ENCODE results near the gene FLYWCH1.
"Not testable (repeated sequence)": the region's sequence is repeated elsewhere in the genome, so short reads cannot be mapped to it uniquely, and the experiment has no call there.

FLYWCH1 gene

DNA sequence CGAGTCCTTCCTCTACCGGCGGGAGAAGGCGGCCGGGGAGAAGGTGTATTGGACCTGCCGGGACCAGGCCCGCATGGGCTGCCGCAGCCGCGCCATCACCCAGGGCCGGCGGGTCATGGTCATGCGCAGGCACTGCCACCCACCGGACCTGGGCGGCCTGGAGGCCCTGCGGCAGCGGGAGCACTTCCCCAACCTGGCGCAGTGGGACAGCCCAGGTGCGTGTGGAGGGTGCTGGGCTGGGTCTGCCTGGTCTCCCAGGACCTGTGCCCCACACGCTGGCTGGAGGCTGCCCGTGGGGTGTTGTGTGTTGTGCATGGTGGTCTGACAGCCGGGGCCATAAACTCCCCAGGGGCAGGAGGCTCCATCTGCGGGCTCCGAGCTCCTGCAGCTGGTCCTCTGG is 25.4 kb downstream of the FLYWCH1 start:
- Mint-ChIP-seq H3K27ac (no peak overlapping the region), H3K4me3 (no peak overlapping the region), H3K9me3 (no peaks in the 10 kb centered on the region), H3K4me1 (no peaks in the 10 kb centered on the region), H3K36me3 (ENCODE audit: low read depth) (peaks cover 31% of the 10 kb centered on the region), H3K27me3 (ENCODE audit: low read depth) (no peaks in the 10 kb centered on the region)
- TF ChIP-seq, protein P1, sequence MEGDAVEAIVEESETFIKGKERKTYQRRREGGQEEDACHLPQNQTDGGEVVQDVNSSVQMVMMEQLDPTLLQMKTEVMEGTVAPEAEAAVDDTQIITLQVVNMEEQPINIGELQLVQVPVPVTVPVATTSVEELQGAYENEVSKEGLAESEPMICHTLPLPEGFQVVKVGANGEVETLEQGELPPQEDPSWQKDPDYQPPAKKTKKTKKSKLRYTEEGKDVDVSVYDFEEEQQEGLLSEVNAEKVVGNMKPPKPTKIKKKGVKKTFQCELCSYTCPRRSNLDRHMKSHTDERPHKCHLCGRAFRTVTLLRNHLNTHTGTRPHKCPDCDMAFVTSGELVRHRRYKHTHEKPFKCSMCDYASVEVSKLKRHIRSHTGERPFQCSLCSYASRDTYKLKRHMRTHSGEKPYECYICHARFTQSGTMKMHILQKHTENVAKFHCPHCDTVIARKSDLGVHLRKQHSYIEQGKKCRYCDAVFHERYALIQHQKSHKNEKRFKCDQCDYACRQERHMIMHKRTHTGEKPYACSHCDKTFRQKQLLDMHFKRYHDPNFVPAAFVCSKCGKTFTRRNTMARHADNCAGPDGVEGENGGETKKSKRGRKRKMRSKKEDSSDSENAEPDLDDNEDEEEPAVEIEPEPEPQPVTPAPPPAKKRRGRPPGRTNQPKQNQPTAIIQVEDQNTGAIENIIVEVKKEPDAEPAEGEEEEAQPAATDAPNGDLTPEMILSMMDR (IDR thresholded peaks at IDR 0.05; ENCODE audit: unreplicated experiment in 3 of 3) = no peak

DNA sequence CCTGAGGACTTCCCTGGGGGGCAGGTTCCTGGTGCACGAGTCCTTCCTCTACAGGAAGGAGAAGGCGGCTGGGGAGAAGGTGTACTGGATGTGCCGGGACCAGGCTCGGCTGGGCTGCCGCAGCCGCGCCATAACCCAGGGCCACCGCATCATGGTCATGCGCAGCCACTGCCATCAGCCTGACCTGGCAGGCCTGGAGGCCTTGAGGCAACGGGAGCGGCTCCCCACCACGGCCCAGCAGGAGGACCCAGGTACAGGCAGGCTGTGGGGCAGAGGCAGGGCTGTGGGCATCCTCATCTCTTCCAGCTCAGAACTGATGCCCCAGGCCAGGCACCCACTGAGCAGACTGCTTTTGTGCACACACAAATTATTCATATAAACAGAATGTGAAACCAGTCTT is 26.5 kb downstream of the FLYWCH1 start:
- H3K27me3 Mint-ChIP-seq (ENCODE audit: low read depth) = no peaks in the 10 kb centered on the region
- no peaks in the 10 kb centered on the region for H3K9me3 Mint-ChIP-seq
- H3K27ac Mint-ChIP-seq = no peak overlapping the region
- no peak overlapping the region for H3K4me3 Mint-ChIP-seq
- TF ChIP-seq, protein P1 (IDR thresholded peaks at IDR 0.05; ENCODE audit: unreplicated experiment in 3 of 3) = no peak
- H3K36me3 Mint-ChIP-seq (ENCODE audit: low read depth) = peaks cover 38% of the 10 kb centered on the region
- H3K4me1 Mint-ChIP-seq = no peaks in the 10 kb centered on the region

DNA sequence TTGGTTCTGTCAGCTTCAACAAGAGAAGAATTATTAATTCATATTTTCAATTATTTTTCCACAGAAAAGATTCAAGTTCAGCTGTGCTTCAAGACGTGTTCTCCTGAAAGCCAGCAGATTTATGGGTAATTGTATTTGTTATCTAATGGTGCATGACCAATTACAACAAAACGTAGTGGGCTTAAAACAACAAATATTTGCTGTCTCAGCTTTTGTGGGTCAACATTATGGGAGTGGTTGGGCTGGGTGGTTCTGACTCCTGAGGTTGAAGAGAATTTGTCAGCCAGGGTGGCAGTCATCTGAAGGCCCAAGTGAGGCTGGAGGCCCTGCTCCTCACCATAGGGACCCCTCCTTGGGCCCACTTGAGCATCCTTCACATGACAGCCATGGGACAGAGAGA is 28.2 kb downstream of the FLYWCH1 start:
- Mint-ChIP-seq H3K27me3 (ENCODE audit: low read depth) (no peaks in the 10 kb centered on the region), H3K4me3 (no peak overlapping the region), H3K27ac (no peak overlapping the region), H3K9me3 (no peaks in the 10 kb centered on the region), H3K4me1 (no peaks in the 10 kb centered on the region), H3K36me3 (ENCODE audit: low read depth) (peaks cover 40% of the 10 kb centered on the region)
- TF ChIP-seq, protein P1 (IDR thresholded peaks at IDR 0.05; ENCODE audit: unreplicated experiment in 3 of 3) = no peak

DNA sequence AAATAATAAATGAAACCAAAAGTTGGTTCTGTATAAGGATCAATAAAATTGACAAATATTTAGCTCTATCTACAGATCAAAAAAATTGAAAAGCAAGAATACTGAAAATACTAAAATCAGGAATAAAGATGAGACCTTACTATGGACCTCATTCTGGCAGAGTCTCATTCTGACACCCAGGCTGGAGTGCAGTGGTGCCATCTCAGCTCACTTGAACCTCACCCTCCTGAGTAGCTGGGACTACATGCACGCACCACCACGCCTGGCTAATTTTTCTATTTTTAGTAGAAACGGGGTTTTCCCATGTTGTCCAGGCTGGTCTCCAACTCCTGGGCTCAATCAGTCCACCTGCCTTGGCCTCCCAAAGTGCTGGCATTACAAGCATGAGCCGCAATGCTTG is 30.3 kb downstream of the FLYWCH1 start:
- H3K27ac Mint-ChIP-seq = no peak overlapping the region
- no peaks in the 10 kb centered on the region for H3K4me1 Mint-ChIP-seq
- TF ChIP-seq, protein P1 (IDR thresholded peaks at IDR 0.05; ENCODE audit: unreplicated experiment in 3 of 3) = no peak
- no peaks in the 10 kb centered on the region for H3K27me3 Mint-ChIP-seq (ENCODE audit: low read depth)
- H3K36me3 Mint-ChIP-seq (ENCODE audit: low read depth) = peaks cover 42% of the 10 kb centered on the region
- H3K9me3 Mint-ChIP-seq = no peaks in the 10 kb centered on the region
- no peak overlapping the region for H3K4me3 Mint-ChIP-seq

DNA sequence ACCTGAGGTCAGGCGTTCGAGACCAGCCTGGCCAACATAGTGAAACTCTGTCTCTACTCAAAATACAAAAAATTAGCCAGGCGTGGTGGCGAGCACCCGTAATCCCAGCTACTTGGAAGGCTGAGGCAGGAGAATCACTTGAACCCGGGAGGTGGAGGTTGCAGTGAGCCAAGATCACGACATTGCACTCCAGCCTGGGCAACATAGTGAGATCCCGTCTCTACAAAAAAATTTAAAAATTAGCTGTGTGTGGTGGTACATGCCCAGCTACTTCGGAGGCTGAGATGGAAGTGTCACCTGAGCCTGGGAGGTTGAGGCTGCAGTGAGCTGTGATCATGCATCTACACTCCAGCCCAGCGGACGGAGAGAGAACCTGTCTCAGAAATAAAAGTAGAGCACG is 32.0 kb downstream of the FLYWCH1 start:
- not testable (repeated sequence) for H3K27ac Mint-ChIP-seq; H3K4me1 Mint-ChIP-seq; H3K4me3 Mint-ChIP-seq; H3K9me3 Mint-ChIP-seq; H3K27me3 Mint-ChIP-seq (ENCODE audit: low read depth)
- peaks cover 48% of the 10 kb centered on the region for H3K36me3 Mint-ChIP-seq (ENCODE audit: low read depth)

DNA sequence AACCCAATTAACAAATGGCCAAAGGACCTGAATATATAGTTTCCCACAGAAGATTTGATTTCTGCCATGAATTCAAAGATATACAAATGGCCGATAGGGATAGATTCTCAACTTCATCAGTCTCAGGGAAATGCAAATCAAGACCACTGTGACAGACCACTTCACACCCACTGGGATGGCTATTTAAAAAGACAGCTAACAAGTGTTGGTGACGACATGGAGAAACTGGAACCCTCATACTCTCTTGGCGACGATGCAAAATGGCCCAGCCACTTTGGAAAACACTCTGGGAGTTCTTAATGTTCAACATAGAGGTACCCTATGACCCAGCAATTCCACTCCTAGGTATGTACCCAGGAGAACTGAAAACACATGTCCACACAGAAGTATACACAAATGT is 34.9 kb downstream of the FLYWCH1 start:
- H3K27me3 Mint-ChIP-seq (ENCODE audit: low read depth) = no peaks in the 10 kb centered on the region
- H3K36me3 Mint-ChIP-seq (ENCODE audit: low read depth) = peaks cover 34% of the 10 kb centered on the region
- no peak overlapping the region for H3K4me3 Mint-ChIP-seq
- no peaks in the 10 kb centered on the region for H3K9me3 Mint-ChIP-seq
- TF ChIP-seq, protein P1 (IDR thresholded peaks at IDR 0.05; ENCODE audit: unreplicated experiment in 3 of 3) = no peak
- H3K4me1 Mint-ChIP-seq = no peaks in the 10 kb centered on the region
- H3K27ac Mint-ChIP-seq = no peak overlapping the region

Measured in nephron (organoid).